ENCODE data around the gene VCPKMT. TPM values are rescaled to one million over a fixed set of nuclear protein-coding genes. Genes with fewer than 3 reads are reported as not detected.

The VCPKMT gene
- total RNA-seq, 1 donor from 2014 or later, result 10.4 TPM

GRCh38 chr14:50103558-50103957 is 12.8 kb downstream of the VCPKMT start:
- H3K4me3 Mint-ChIP-seq (ENCODE audit: unreplicated experiment), result no peak overlapping the region
- H3K4me1 Mint-ChIP-seq (ENCODE audit: low read depth), result peaks cover 10% of the 10 kb centered on the region
- H3K27ac Mint-ChIP-seq (ENCODE audit: unreplicated experiment), result peak overlapping the region; percentile 6
- H3K9me3 Mint-ChIP-seq (ENCODE audit: low read depth), result no peaks in the 10 kb centered on the region
- no peak for DNase-seq (ENCODE audit: low spot score)
- no peaks in the 10 kb centered on the region for H3K27me3 Mint-ChIP-seq (ENCODE audit: low read depth)
- H3K36me3 Mint-ChIP-seq (ENCODE audit: low read depth), result peaks cover 5% of the 10 kb centered on the region
- TF ChIP-seq CTCF (IDR thresholded peaks at IDR 0.05), result no peak

- DNase-seq (ENCODE audit: low spot score), result no peak
- peaks cover 10% of the 10 kb centered on the region for H3K4me1 Mint-ChIP-seq (ENCODE audit: low read depth)
- no peak overlapping the region for H3K27ac Mint-ChIP-seq (ENCODE audit: unreplicated experiment)
- peaks cover 3% of the 10 kb centered on the region for H3K36me3 Mint-ChIP-seq (ENCODE audit: low read depth)
- no peak overlapping the region for H3K4me3 Mint-ChIP-seq (ENCODE audit: unreplicated experiment)
- H3K9me3 Mint-ChIP-seq (ENCODE audit: low read depth), result no peaks in the 10 kb centered on the region
- no peak for TF ChIP-seq CTCF (IDR thresholded peaks at IDR 0.05)
- no peaks in the 10 kb centered on the region for H3K27me3 Mint-ChIP-seq (ENCODE audit: low read depth)
Measured at GRCh38 chr14:50101417-50101816, 15.0 kb downstream of the VCPKMT start.

GRCh38 chr14:50100805-50101204 is 15.6 kb downstream of the VCPKMT start:
- H3K4me3 Mint-ChIP-seq (ENCODE audit: unreplicated experiment), result no peak overlapping the region
- H3K36me3 Mint-ChIP-seq (ENCODE audit: low read depth), result peaks cover 3% of the 10 kb centered on the region
- H3K27me3 Mint-ChIP-seq (ENCODE audit: low read depth), result no peaks in the 10 kb centered on the region
- peaks cover 10% of the 10 kb centered on the region for H3K4me1 Mint-ChIP-seq (ENCODE audit: low read depth)
- TF ChIP-seq CTCF (IDR thresholded peaks at IDR 0.05), result no peak
- H3K27ac Mint-ChIP-seq (ENCODE audit: unreplicated experiment), result no peak overlapping the region
- DNase-seq (ENCODE audit: low spot score), result no peak
- no peaks in the 10 kb centered on the region for H3K9me3 Mint-ChIP-seq (ENCODE audit: low read depth)

- Mint-ChIP-seq H3K27me3 (ENCODE audit: low read depth) (no peaks in the 10 kb centered on the region), H3K36me3 (ENCODE audit: low read depth) (peaks cover 6% of the 10 kb centered on the region), H3K27ac (ENCODE audit: unreplicated experiment) (no peak overlapping the region), H3K9me3 (ENCODE audit: low read depth) (no peaks in the 10 kb centered on the region), H3K4me3 (ENCODE audit: unreplicated experiment) (no peak overlapping the region), H3K4me1 (ENCODE audit: low read depth) (peaks cover 7% of the 10 kb centered on the region)
- no peak for DNase-seq (ENCODE audit: low spot score)
- TF ChIP-seq CTCF (IDR thresholded peaks at IDR 0.05), result no peak
Measured at GRCh38 chr14:50099335-50099734, 17.0 kb downstream of the VCPKMT start.

GRCh38 chr14:50095895-50096294 is 20.5 kb downstream of the VCPKMT start:
- no peak for DNase-seq (ENCODE audit: low spot score)
- no peaks in the 10 kb centered on the region for H3K27me3 Mint-ChIP-seq (ENCODE audit: low read depth)
- TF ChIP-seq CTCF (IDR thresholded peaks at IDR 0.05), result no peak
- H3K4me1 Mint-ChIP-seq (ENCODE audit: low read depth), result no peaks in the 10 kb centered on the region
- H3K27ac Mint-ChIP-seq (ENCODE audit: unreplicated experiment), result no peak overlapping the region
- peaks cover 6% of the 10 kb centered on the region for H3K36me3 Mint-ChIP-seq (ENCODE audit: low read depth)
- H3K4me3 Mint-ChIP-seq (ENCODE audit: unreplicated experiment), result no peak overlapping the region
- H3K9me3 Mint-ChIP-seq (ENCODE audit: low read depth), result no peaks in the 10 kb centered on the region

Data from chondrocyte (in vitro differentiated cells).